Ovary (tissue), 9 donors: Measurements from ENCODE around the gene INTS11. TPM values are rescaled to one million over a fixed set of nuclear protein-coding genes. Genes with fewer than 3 reads are reported as not detected.

ENCODE experiments used
- DNase-seq, 5 donors: peaks; one replicate each; pipeline ENCODE4 v3.0.0-alpha.2; 2019 to 2020
- H3K27ac ChIP-seq, 2 donors: fragments of 200-600 bp; one replicate each; pipeline versions ENCODE4 v1.5.1 to v1.8.0; 2019 to 2022
- H3K27me3 ChIP-seq: fragments of 200-600 bp; one replicate; pipeline ENCODE4 v1.8.0; 2022
- H3K36me3 ChIP-seq: fragments of 200-600 bp; sonication (generic); one replicate; pipeline ENCODE4 v1.5.1; 2019
- H3K4me1 ChIP-seq: one replicate; pipeline ENCODE4 v1.8.1; 2013; ENCODE audit warnings: mild to moderate bottlenecking, moderate library complexity; ENCODE audit not compliant: insufficient read depth
- H3K4me3 ChIP-seq: fragments of 200-600 bp; sonication (generic); one replicate; pipeline ENCODE4 v1.5.1; 2017
- H3K9me3 ChIP-seq, 2 donors: fragments of 200-600 bp in 1 of 2; sonication (generic) in 1 of 2; one replicate each; pipeline versions ENCODE4 v1.5.1 to v1.8.1; 2013 to 2019; ENCODE audit warnings: mild to moderate bottlenecking in 1 of 2, moderate library complexity in 1 of 2
- CTCF ChIP-seq, 3 donors: fragments of 450-650 bp in 2 of 3; fragments of 200-600 bp in 1 of 3; IDR thresholded peaks; one replicate each; pipeline versions ENCODE4 v1.5.1 to v1.8.0; 2016 to 2022; ENCODE audit warnings: antibody characterized with exemption in 3 of 3, mild to moderate bottlenecking in 1 of 3
- EP300 ChIP-seq: sonication (generic); formaldehyde crosslinking; IDR thresholded peaks from one replicate; pipeline ENCODE4 v1.6.1; 2017; ENCODE audit warnings: antibody characterized with exemption
- POLR2A ChIP-seq: fragments of 450-650 bp; IDR thresholded peaks from one replicate; pipeline ENCODE4 v1.6.1; 2017; ENCODE audit warnings: antibody characterized with exemption, mild to moderate bottlenecking, moderate library complexity
- WGBS, 3 donors: extraction: QIAGEN DNeasy Blood & Tissue Kit in 1 of 3; methylation state at CpG; one replicate each; pipeline versions ENCODE4 v1.1.5 to v1.1.7; 2013 to 2017; 5-methylcytosine and 5-hydroxymethylcytosine counted together
- intact Hi-C, 4 donors: fragments of 100-400 bp; cut with DNase I; formaldehyde crosslinking; loops; one replicate each; pipeline versions ENCODE4 v1.11.0 to v1.15.1; 2022 to 2023
- polyA plus RNA-seq, 2 donors: library from polyadenylated mRNA; stranded (reverse); fragments of 200-250 nt in 1 of 2; fragments of 350-450 nt in 1 of 2; fragmentation: Illumina TruSeq in 1 of 2; extraction: RNeasy Lipid Tissue Mini Kit (QIAGEN cat#74804) in 1 of 2; gene quantifications; one replicate each; pipeline ENCODE4 v1.2.3, GENCODE V29; 2013 to 2014
- total RNA-seq, 7 donors: library from RNA; depleted of rRNA in 2 of 7; stranded (reverse); fragments of >200 nt in 2 of 7; fragmentation: NEBNext Ultra II Directional in 3 of 7; extraction: Animal tissue kit (Norgen Biotek cat#: 25700) in 3 of 7; gene quantifications; one replicate each; pipeline versions ENCODE4 v1.1.0 to v1.2.4, GENCODE V29; 2016 to 2023
- donor health status: DM: no; HTN: no; CAD: no; lungs with moderate emphysema.
- donor health status: DM: no; HTN: no; CAD: no.
- donor health status: Bipolar disorder and iron deficiency.
- donor health status: DM: yes; HTN: yes; CAD: no.
- donor health status: DM: no; HTN: no; CAD: no.
- donor health status: DM: yes; HTN: yes; CAD: no.

The INTS11 gene
- total and polyA plus RNA-seq, 9 donors: 72.6 to 135 (median 109) TPM

- H3K36me3 ChIP-seq: no peaks in the 10 kb centered on the region
- TF ChIP-seq CTCF (IDR thresholded peaks at IDR 0.05) (no peak), POLR2A (no peak), EP300 (no peak)
- intact Hi-C loops: no loop called here
- 90 to 93% (median 92%) methylated on average over 36 of the region's 36 CpGs for WGBS, 3 donors
- H3K9me3 ChIP-seq: no peaks in the 10 kb centered on the region
- H3K4me3 ChIP-seq: no peak overlapping the region
- H3K4me1 ChIP-seq: no peaks in the 10 kb centered on the region
- DNase-seq: no peak
- H3K27me3 ChIP-seq: no peaks in the 10 kb centered on the region
- no peak overlapping the region for H3K27ac ChIP-seq
These were observed 13.8 kb upstream of the INTS11 start for GRCh38 chr1:1338278-1338677.

- no peaks in the 10 kb centered on the region for H3K36me3 ChIP-seq
- no peaks in the 10 kb centered on the region for H3K27me3 ChIP-seq
- TF ChIP-seq POLR2A: no peak
- 78 to 85% (median 79%) methylated on average over 18 of the region's 18 CpGs for WGBS, 3 donors
- no peak overlapping the region for H3K4me3 ChIP-seq
- H3K4me1 ChIP-seq: no peaks in the 10 kb centered on the region
- intact Hi-C loops: no loop called here
- no peaks in the 10 kb centered on the region for H3K9me3 ChIP-seq
- no peak for DNase-seq
- no peak overlapping the region for H3K27ac ChIP-seq
These were observed 13.3 kb upstream of the INTS11 start for GRCh38 chr1:1337793-1338147.

- no peaks in the 10 kb centered on the region for H3K9me3 ChIP-seq
- TF ChIP-seq CTCF (IDR thresholded peaks at IDR 0.05): no peak
- TF ChIP-seq EP300: no peak
- TF ChIP-seq POLR2A: no peak
- no peak overlapping the region for H3K27ac ChIP-seq
- 94 to 96% (median 95%) methylated on average over 32 of the region's 32 CpGs for WGBS, 3 donors
- no peak for DNase-seq
- intact Hi-C loops: no loop called here
- H3K36me3 ChIP-seq: no peaks in the 10 kb centered on the region
- no peaks in the 10 kb centered on the region for H3K27me3 ChIP-seq
- H3K4me1 ChIP-seq: no peaks in the 10 kb centered on the region
- H3K4me3 ChIP-seq: no peak overlapping the region
These were observed 12.7 kb upstream of the INTS11 start for GRCh38 chr1:1336931-1337792.

GRCh38 chr1:1336446-1336845, 12.0 kb upstream of the INTS11 start:
- intact Hi-C loops: no loop called here
- H3K9me3 ChIP-seq: no peaks in the 10 kb centered on the region
- no peak overlapping the region for H3K4me3 ChIP-seq
- no peak for DNase-seq
- 88 to 90% (median 89%) methylated on average over 21 to 26 of the region's 26 CpGs for WGBS, 3 donors
- no peaks in the 10 kb centered on the region for H3K27me3 ChIP-seq
- no peaks in the 10 kb centered on the region for H3K4me1 ChIP-seq
- H3K36me3 ChIP-seq: no peaks in the 10 kb centered on the region
- TF ChIP-seq CTCF (IDR thresholded peaks at IDR 0.05) (no peak), POLR2A (no peak), EP300 (no peak)
- H3K27ac ChIP-seq: no peak overlapping the region

GRCh38 chr1:1335792-1336248, 11.4 kb upstream of the INTS11 start:
- Histone ChIP-seq H3K4me1 (no peaks in the 10 kb centered on the region), H3K27me3 (no peaks in the 10 kb centered on the region), H3K36me3 (no peaks in the 10 kb centered on the region), H3K4me3 (no peak overlapping the region), H3K27ac (no peak overlapping the region), H3K9me3 (no peaks in the 10 kb centered on the region)
- no peak for DNase-seq
- 81 to 90% (median 83%) methylated on average over 15 to 21 of the region's 21 CpGs for WGBS, 3 donors
- no peak for TF ChIP-seq CTCF (IDR thresholded peaks at IDR 0.05)
- intact Hi-C loops: no loop called here
